Stomach (tissue), 9 donors: ENCODE data around the gene TMEM242. TPM values are rescaled to one million over a fixed set of nuclear protein-coding genes. Genes with fewer than 3 reads are reported as not detected.

Source experiments
- DNase-seq, 2 donors: peaks; one replicate each; pipeline versions ENCODE4 v3.0.0 to v3.0.0-alpha.2; 2013 to 2019
- H3K27ac ChIP-seq, 5 donors: fragments of 200-600 bp in 4 of 5; sonication (generic) in 4 of 5; one replicate each; pipeline ENCODE4 v1.5.1; 2013 to 2019; ENCODE audit warnings: mild to moderate bottlenecking in 1 of 5, moderate library complexity in 1 of 5
- H3K27me3 ChIP-seq, 3 donors: fragments of 200-600 bp; sonication (generic); one replicate each; pipeline ENCODE4 v1.5.1; 2017 to 2019; ENCODE audit warnings: mixed run types in 1 of 3
- H3K36me3 ChIP-seq, 4 donors: fragments of 200-600 bp; sonication (generic); 1 replicate in 3 of 4; 2 replicates in 1 of 4; pipeline ENCODE4 v1.5.1; 2016 to 2019
- H3K4me1 ChIP-seq, 4 donors: fragments of 200-600 bp; sonication (generic); one replicate each; pipeline ENCODE4 v1.5.1; 2016 to 2019
- H3K4me3 ChIP-seq, 4 donors: fragments of 200-600 bp; sonication (generic) in 3 of 4; one replicate each; pipeline ENCODE4 v1.5.1; 2016 to 2019; ENCODE audit warnings: mild to moderate bottlenecking in 1 of 4
- H3K9me3 ChIP-seq, 4 donors: fragments of 200-600 bp; sonication (generic); one replicate each; pipeline ENCODE4 v1.5.1; 2016 to 2019
- EP300 ChIP-seq: sonication (generic); formaldehyde crosslinking; IDR thresholded peaks from one replicate; pipeline ENCODE4 v1.6.1; 2017; ENCODE audit warnings: antibody characterized with exemption
- POLR2A ChIP-seq, 4 donors: fragments of 450-650 bp; IDR thresholded peaks; one replicate each; pipeline ENCODE4 v1.6.1; 2016; ENCODE audit warnings: antibody characterized with exemption in 4 of 4, control low read depth in 2 of 4, mild to moderate bottlenecking in 1 of 4, moderate library complexity in 1 of 4
- POLR2AphosphoS5 ChIP-seq, 3 donors: sonication (generic); formaldehyde crosslinking; IDR thresholded peaks; one replicate each; pipeline ENCODE4 v1.6.1; 2016; ENCODE audit warnings: antibody characterized with exemption in 3 of 3
- WGBS, 5 donors: extraction: QIAGEN DNeasy Blood & Tissue Kit in 3 of 5; methylation state at CpG; one replicate each; pipeline versions ENCODE4 v1.1.5 to v1.1.7; 2013 to 2018; 5-methylcytosine and 5-hydroxymethylcytosine counted together
- intact Hi-C: fragments of 100-400 bp; cut with DNase I; formaldehyde crosslinking; loops from one replicate; pipeline ENCODE4 v1.15.1; 2023; ENCODE audit warnings: low total_unique reads
- polyA plus RNA-seq, 3 donors: library from polyadenylated mRNA; stranded (reverse); fragments of 200-250 nt; gene quantifications; one replicate each; pipeline ENCODE4 v1.2.3, GENCODE V29; 2013
- total RNA-seq, 5 donors: library from RNA; depleted of rRNA; stranded (reverse); fragments of >200 nt; gene quantifications; one replicate each; pipeline versions ENCODE4 v1.1.0 to v1.2.3, GENCODE V29; 2014 to 2016
- TF ChIP-seq, protein P1 (sequence below), 7 experiments: fragments of 450-650 bp in 4 of 7; fragments of 200-600 bp in 3 of 7; sonication (generic) in 3 of 7; IDR thresholded peaks; one replicate each; pipeline ENCODE4 v1.5.1; 2016 to 2019; ENCODE audit warnings: antibody characterized with exemption in 7 of 7, control low read depth in 2 of 7, mild to moderate bottlenecking in 1 of 7
- donor health status: healthy with polysubstance abuse.
- donor health status: Bipolar disorder and iron deficiency.
- donor health status: healthy.

Gene TMEM242
- total and polyA plus RNA-seq, 8 donors = 0.87 to 13.8 (median 4.4) TPM; not detected in 1

DNA sequence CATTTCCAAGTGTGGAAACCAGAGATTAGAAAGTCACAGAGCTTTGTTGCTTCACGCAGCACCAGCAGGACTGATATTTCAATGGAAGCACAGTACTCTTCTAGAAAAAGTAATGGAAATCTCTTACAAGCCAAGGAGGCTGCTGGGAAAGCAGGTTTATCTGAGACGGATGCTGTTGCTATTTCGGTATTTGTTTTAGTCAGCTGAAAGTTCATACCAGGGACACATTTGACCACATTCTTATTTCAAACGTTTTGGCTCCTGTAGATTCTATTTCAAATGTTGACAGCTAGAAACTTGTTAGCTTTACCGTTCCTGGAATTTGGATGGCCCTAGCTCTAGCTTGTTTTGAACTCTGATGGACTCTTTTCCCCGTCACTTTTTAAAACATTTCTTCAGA, 3.7 kb upstream of the TMEM242 start:
- intact Hi-C loops = no loop called here
- no peaks in the 10 kb centered on the region for H3K27me3 ChIP-seq
- WGBS, 5 donors = 6 to 24% (median 10%) methylated on average over 6 of the region's 6 CpGs
- H3K4me3 ChIP-seq = no peak overlapping the region
- H3K4me1 ChIP-seq = peaks cover 5 to 25% (median 18%) of the 10 kb centered on the region in 4 donors
- H3K9me3 ChIP-seq = no peaks in the 10 kb centered on the region
- TF ChIP-seq EP300 (no peak), POLR2AphosphoS5 (IDR thresholded peaks at IDR 0.05) (no peak), POLR2A (IDR thresholded peaks at IDR 0.05) (no peak)
- TF ChIP-seq, protein P1, sequence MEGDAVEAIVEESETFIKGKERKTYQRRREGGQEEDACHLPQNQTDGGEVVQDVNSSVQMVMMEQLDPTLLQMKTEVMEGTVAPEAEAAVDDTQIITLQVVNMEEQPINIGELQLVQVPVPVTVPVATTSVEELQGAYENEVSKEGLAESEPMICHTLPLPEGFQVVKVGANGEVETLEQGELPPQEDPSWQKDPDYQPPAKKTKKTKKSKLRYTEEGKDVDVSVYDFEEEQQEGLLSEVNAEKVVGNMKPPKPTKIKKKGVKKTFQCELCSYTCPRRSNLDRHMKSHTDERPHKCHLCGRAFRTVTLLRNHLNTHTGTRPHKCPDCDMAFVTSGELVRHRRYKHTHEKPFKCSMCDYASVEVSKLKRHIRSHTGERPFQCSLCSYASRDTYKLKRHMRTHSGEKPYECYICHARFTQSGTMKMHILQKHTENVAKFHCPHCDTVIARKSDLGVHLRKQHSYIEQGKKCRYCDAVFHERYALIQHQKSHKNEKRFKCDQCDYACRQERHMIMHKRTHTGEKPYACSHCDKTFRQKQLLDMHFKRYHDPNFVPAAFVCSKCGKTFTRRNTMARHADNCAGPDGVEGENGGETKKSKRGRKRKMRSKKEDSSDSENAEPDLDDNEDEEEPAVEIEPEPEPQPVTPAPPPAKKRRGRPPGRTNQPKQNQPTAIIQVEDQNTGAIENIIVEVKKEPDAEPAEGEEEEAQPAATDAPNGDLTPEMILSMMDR (IDR thresholded peaks at IDR 0.05) = no peak
- H3K36me3 ChIP-seq = peaks cover 0 to under 1% (median 0%) of the 10 kb centered on the region in 4 donors
- DNase-seq = peak in 1 of 2 donors; percentile 49
- no peak overlapping the region for H3K27ac ChIP-seq

DNA sequence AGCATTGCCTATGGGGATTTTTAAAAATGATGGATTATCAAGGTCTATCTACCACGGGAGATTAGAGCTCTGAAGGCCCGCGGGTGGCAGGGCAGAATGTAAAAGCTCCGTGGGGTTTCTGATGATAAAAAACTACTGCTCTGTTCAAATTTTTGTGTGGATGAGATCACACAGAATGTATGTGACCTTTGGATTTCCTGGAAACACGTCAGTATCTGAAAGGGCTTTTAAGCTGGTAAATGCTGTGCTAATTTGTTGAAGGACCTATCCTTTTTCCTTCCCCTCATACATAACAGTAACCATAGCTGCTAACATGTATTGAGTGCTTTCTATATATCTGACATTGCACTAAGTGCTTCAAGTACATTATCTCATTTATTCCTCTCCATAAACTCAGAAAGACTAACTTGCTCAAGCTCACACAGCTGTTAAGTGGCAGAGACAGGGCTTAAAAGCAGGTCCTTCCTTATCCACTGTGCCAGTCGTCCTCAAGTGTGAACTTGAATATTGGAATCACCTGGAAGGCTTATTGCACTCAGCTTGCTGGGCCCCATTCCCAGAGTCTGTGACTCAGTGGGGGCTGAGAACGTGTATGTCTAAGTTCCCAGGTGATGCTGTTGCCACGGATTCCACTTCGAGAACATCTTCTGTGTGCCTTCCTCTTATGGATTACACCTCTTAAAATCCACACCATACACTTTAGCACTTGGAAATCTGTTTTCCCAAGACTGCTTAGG, 1.9 kb upstream of the TMEM242 start:
- H3K27me3 ChIP-seq = no peaks in the 10 kb centered on the region
- intact Hi-C loops = no loop called here
- peaks cover 0 to 12% (median 11%) of the 10 kb centered on the region in 4 donors for H3K36me3 ChIP-seq
- H3K27ac ChIP-seq = no peak overlapping the region
- 55 to 60% (median 57%) methylated on average over 9 of the region's 9 CpGs for WGBS, 5 donors
- TF ChIP-seq EP300 = no peak
- TF ChIP-seq POLR2AphosphoS5 (IDR thresholded peaks at IDR 0.05) = no peak
- TF ChIP-seq POLR2A (IDR thresholded peaks at IDR 0.05) = no peak
- TF ChIP-seq, protein P1 (IDR thresholded peaks at IDR 0.05) = no peak
- H3K9me3 ChIP-seq = no peaks in the 10 kb centered on the region
- peak in 1 of 2 donors; percentile 53 for DNase-seq
- H3K4me3 ChIP-seq = no peak overlapping the region
- H3K4me1 ChIP-seq = peaks cover 5 to 27% (median 24%) of the 10 kb centered on the region in 4 donors

DNA sequence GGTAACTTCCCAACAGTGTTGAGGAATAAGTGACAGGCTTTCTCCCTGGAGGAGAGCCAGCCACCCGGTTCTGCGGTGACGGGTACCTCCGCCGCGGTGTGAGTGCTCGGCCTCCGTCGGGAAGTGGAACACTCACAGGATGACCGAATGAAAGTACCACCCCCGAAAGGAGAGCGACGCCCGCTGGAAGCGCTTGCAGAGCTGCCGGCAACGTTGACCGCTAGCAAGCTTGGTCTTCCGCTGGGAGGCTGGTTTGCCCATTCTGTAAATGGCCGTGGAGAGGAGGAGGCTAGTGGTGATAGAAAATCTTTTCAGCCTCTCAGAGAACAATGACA, 614 bp upstream of the TMEM242 start:
- Histone ChIP-seq H3K27me3 (no peaks in the 10 kb centered on the region), H3K4me3 (peak overlapping the region; percentile 59 to 84 (median 76)), H3K4me1 (peaks cover 5 to 31% (median 25%) of the 10 kb centered on the region in 4 donors), H3K9me3 (no peaks in the 10 kb centered on the region), H3K36me3 (peaks cover 0 to 25% (median 19%) of the 10 kb centered on the region in 4 donors), H3K27ac (peak overlapping the region; percentile 93 to 96 (median 94))
- intact Hi-C loops = no loop called here
- WGBS, 5 donors = 0 to 1% (median 1%) methylated on average over 20 of the region's 20 CpGs
- TF ChIP-seq EP300 (no peak), POLR2AphosphoS5 (IDR thresholded peaks at IDR 0.05) (peak; percentile 8 to 71 (median 59))
- peak; percentile 77 to 93 for DNase-seq

DNA sequence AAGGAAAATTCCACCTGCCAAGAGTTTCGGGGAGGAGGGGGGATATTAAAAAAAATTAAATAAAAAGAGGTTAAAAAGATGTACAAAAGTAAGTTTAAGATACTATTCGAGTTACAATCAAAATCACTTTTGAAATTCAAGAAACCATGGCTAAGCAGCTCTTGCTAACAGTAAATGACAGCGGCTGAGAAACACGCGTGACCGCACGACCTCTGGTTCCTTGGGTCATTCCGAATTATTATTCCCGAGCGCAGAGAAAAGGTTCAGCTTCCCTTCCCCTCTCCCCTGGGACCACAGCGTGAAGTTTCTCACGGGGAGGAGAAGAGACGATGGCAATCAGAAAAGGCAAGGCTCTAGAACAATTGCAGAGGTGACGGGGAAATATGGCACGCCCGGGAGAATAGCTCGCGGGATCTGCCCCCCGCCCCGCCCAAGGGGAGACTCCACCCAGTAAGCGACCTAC, 496 bp downstream of the TMEM242 start:
- peak in 1 of 2 donors; percentile 87 for DNase-seq
- Histone ChIP-seq H3K27me3 (no peaks in the 10 kb centered on the region), H3K4me3 (peak overlapping the region; percentile 59 to 84 (median 76)), H3K4me1 (peaks cover 5 to 31% (median 25%) of the 10 kb centered on the region in 4 donors), H3K36me3 (peaks cover 6 to 36% (median 28%) of the 10 kb centered on the region in 4 donors), H3K27ac (peak overlapping the region; percentile 93 to 96 (median 94)), H3K9me3 (no peaks in the 10 kb centered on the region)
- no peak for TF ChIP-seq POLR2A (IDR thresholded peaks at IDR 0.05)
- TF ChIP-seq, protein P1 (IDR thresholded peaks at IDR 0.05) = no peak
- TF ChIP-seq EP300 = no peak
- TF ChIP-seq POLR2AphosphoS5 (IDR thresholded peaks at IDR 0.05) = no peak
- WGBS, 5 donors = 2 to 3% (median 2%) methylated on average over 18 to 21 of the region's 21 CpGs
- intact Hi-C loops = no loop called here
